ENCODE results near the gene RPL3. TPM values are rescaled to one million over a fixed set of nuclear protein-coding genes. Genes with fewer than 3 reads are reported as not detected.

Gene RPL3
- total and polyA plus RNA-seq, 4 donors, result 580 to 1,767 (median 1,184) TPM

DNA sequence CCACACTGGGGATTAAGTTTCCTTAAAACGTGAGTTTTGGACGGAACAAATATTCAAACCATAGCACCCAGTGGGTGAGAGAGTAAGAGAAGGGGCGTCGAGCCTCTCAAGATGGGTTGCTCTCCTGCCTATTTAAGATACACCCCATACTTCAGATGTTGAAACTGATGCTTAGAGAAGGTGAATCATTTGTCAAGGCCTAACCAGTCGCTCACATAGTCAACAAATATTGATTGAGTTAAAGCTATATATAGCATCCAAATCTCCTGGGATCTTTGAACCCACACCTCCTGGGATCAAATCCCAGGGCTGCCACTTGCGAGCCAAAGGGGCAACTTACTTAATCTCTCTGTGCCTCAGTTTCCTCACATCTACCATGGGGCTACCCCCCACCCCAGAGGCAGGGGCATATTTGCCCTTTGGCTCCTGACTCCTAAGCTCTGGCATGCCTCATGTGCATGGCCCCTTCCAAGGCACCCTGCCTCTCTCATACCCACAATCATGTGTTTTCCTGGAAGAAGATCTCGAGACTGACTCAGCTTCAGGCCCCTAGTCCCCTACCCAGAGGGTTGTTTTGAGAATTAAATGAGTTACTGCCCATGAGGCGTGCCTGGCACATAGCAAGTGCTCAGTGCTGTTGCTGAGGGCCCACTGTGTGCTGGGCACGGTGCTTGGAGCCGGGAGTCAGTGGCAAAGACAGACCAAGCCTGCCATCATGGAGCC, 55.6 kb downstream of the RPL3 start:
- H3K9me3 ChIP-seq (ENCODE audit: control insufficient read depth in 4 of 4, low read length in 3 of 4), result peaks cover 5 to 11% (median 8%) of the 10 kb centered on the region in 4 donors
- 90% methylated on average over 10 of the region's 10 CpGs for WGBS
- TF ChIP-seq GABPA (IDR thresholded peaks at IDR 0.05 in 1 of 2, conservative IDR thresholded peaks at IDR 0.05 in 1 of 2) (no peak), CTCF (IDR thresholded peaks at IDR 0.05; ENCODE audit: low read depth, low read length, missing input control) (no peak), HNF4A (conservative IDR thresholded peaks at IDR 0.05) (no peak), FOXA2 (IDR thresholded peaks at IDR 0.05) (no peak), YY1 (IDR thresholded peaks at IDR 0.05) (no peak), MAX (IDR thresholded peaks at IDR 0.05) (no peak), RXRA (IDR thresholded peaks at IDR 0.05) (no peak), RAD21 (IDR thresholded peaks at IDR 0.05) (no peak), JUND (IDR thresholded peaks at IDR 0.05) (no peak), SP1 (IDR thresholded peaks at IDR 0.05) (no peak), TAF1 (conservative IDR thresholded peaks at IDR 0.05) (no peak), EGR1 (IDR thresholded peaks at IDR 0.05; ENCODE audit: low read depth in 2 of 2) (no peak), FOXA1 (IDR thresholded peaks at IDR 0.05) (no peak), HNF4G (IDR thresholded peaks at IDR 0.05) (no peak)
- TF ChIP-seq, protein P1, sequence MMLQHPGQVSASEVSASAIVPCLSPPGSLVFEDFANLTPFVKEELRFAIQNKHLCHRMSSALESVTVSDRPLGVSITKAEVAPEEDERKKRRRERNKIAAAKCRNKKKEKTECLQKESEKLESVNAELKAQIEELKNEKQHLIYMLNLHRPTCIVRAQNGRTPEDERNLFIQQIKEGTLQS (IDR thresholded peaks at IDR 0.05), result no peak
- TF ChIP-seq, protein P2, sequence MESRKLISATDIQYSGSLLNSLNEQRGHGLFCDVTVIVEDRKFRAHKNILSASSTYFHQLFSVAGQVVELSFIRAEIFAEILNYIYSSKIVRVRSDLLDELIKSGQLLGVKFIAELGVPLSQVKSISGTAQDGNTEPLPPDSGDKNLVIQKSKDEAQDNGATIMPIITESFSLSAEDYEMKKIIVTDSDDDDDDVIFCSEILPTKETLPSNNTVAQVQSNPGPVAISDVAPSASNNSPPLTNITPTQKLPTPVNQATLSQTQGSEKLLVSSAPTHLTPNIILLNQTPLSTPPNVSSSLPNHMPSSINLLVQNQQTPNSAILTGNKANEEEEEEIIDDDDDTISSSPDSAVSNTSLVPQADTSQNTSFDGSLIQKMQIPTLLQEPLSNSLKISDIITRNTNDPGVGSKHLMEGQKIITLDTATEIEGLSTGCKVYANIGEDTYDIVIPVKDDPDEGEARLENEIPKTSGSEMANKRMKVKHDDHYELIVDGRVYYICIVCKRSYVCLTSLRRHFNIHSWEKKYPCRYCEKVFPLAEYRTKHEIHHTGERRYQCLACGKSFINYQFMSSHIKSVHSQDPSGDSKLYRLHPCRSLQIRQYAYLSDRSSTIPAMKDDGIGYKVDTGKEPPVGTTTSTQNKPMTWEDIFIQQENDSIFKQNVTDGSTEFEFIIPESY (IDR thresholded peaks at IDR 0.05), result no peak
- H3K36me3 ChIP-seq (ENCODE audit: control insufficient read depth in 4 of 4, insufficient read depth in 3 of 4, low read depth in 1 of 4, low read length in 3 of 4), result no peaks in the 10 kb centered on the region
- H3K9ac ChIP-seq (ENCODE audit: low read depth in 1 of 2, low read length in 2 of 2), result no peak overlapping the region
- no peak overlapping the region for H3K27ac ChIP-seq (ENCODE audit: low read depth in 1 of 2, low read length in 2 of 2)
- DNase-seq (ENCODE audit: low spot score), result no peak
- H3K4me3 ChIP-seq (ENCODE audit: low read depth in 1 of 3, low read length in 3 of 3), result no peak overlapping the region
- no peaks in the 10 kb centered on the region for H3K27me3 ChIP-seq (ENCODE audit: control insufficient read depth in 4 of 4, insufficient read depth in 4 of 4, low read length in 3 of 4)
- H3K4me1 ChIP-seq (ENCODE audit: control insufficient read depth in 4 of 4, insufficient read depth in 4 of 4, low read length in 3 of 4), result no peaks in the 10 kb centered on the region

Small RNAs within 50 kb of the gene (small RNA-seq; reads per million reads assigned to genes)
- gene SNORD43, result not detected
- gene SNORD83A, result 3,954 reads per million, percentile 100 among the genes with 10 or more reads in this experiment
- gene SNORD83B, result not detected

Other genes with a start within 250 kb of the RPL3 start
- 1 to 10 TPM; 3.3 to 9.2 TPM for gene APOBEC3G, start 242.3 kb downstream of the RPL3 start, total RNA-seq
- gene APOBEC3G, start 242.3 kb downstream of the RPL3 start, polyA plus RNA-seq, result 1 to 10 TPM; 1.9 to 2.6 TPM
- gene APOBEC3H, start 222.4 kb downstream of the RPL3 start, total RNA-seq, result not detected
- under 1 TPM in 1 of 2 donors, not detected in 1; 0.25 TPM for gene APOBEC3H, start 222.4 kb downstream of the RPL3 start, polyA plus RNA-seq
- gene CBX7, start 166.9 kb downstream of the RPL3 start, total RNA-seq, result 10 to 100 TPM; 15.9 to 21.8 TPM
- 10 to 100 TPM in 1 of 2 donors, 1 to 10 TPM in 1; 2.2 to 14.0 TPM for gene CBX7, start 166.9 kb downstream of the RPL3 start, polyA plus RNA-seq
- gene PDGFB, start 74.6 kb downstream of the RPL3 start, total RNA-seq, result 1 to 10 TPM in 1 of 2 donors, under 1 TPM in 1; 0.98 to 2.5 TPM
- 1 to 10 TPM in 1 of 2 donors, under 1 TPM in 1; 0.25 to 4.5 TPM for gene PDGFB, start 74.6 kb downstream of the RPL3 start, polyA plus RNA-seq
- gene SYNGR1, start 30.4 kb upstream of the RPL3 start, total RNA-seq, result 10 to 100 TPM in 1 of 2 donors, 1 to 10 TPM in 1; 1.8 to 21.9 TPM
- 1 to 10 TPM; 3.6 to 6.7 TPM for gene SYNGR1, start 30.4 kb upstream of the RPL3 start, polyA plus RNA-seq
- 10 to 100 TPM; 11.6 to 12.8 TPM for gene TAB1, start 80.2 kb upstream of the RPL3 start, total RNA-seq
- gene TAB1, start 80.2 kb upstream of the RPL3 start, polyA plus RNA-seq, result 1 to 10 TPM; 5.6 to 9.9 TPM
- 1 to 10 TPM in 1 of 2 donors, under 1 TPM in 1; 0.08 to 7.6 TPM for gene MGAT3, start 137.4 kb upstream of the RPL3 start, total RNA-seq
- gene MGAT3, start 137.4 kb upstream of the RPL3 start, polyA plus RNA-seq, result under 1 TPM; 0.03 to 0.12 TPM
- 10 to 100 TPM; 19.7 to 31.1 TPM for gene MIEF1, start 182.7 kb upstream of the RPL3 start, total RNA-seq
- gene MIEF1, start 182.7 kb upstream of the RPL3 start, polyA plus RNA-seq, result 10 to 100 TPM; 12.9 to 21.8 TPM
- 100 to 1,000 TPM; 112 to 181 TPM for gene ATF4, start 200.9 kb upstream of the RPL3 start, total RNA-seq
- gene ATF4, start 200.9 kb upstream of the RPL3 start, polyA plus RNA-seq, result 100 to 1,000 TPM; 157 to 211 TPM
- gene RPS19BP1, start 213.1 kb upstream of the RPL3 start, total RNA-seq, result 10 to 100 TPM; 36.3 to 41.9 TPM
- gene RPS19BP1, start 213.1 kb upstream of the RPL3 start, polyA plus RNA-seq, result 10 to 100 TPM; 84.8 to 89.6 TPM